Mesothelial cell of epicardium (in vitro differentiated cells): ENCODE data around the gene ATXN7L1. TPM values are rescaled to one million over a fixed set of nuclear protein-coding genes. Genes with fewer than 3 reads are reported as not detected.

Experiments
- DNase-seq, 2 experiments: peaks; one replicate each; pipeline ENCODE4 v3.0.0; 2021; ENCODE audit warnings: low spot score in 2 of 2; ENCODE audit not compliant: unreplicated experiment in 2 of 2
- H3K27ac Mint-ChIP-seq: 2 replicates; pipeline ENCODE4 v1.8.0; 2021; ENCODE audit warnings: mixed read lengths
- H3K27me3 Mint-ChIP-seq: 2 replicates; pipeline ENCODE4 v1.8.0; 2021; ENCODE audit warnings: low read depth, mixed read lengths
- H3K36me3 Mint-ChIP-seq: 2 replicates; pipeline ENCODE4 v1.8.0; 2021; ENCODE audit warnings: mixed read lengths
- H3K4me1 Mint-ChIP-seq: 2 replicates; pipeline ENCODE4 v1.8.0; 2021; ENCODE audit warnings: mixed read lengths
- H3K4me3 Mint-ChIP-seq: 2 replicates; pipeline ENCODE4 v1.8.0; 2021; ENCODE audit warnings: mild to moderate bottlenecking, moderate library complexity, mixed read lengths
- H3K9me3 Mint-ChIP-seq: 2 replicates; pipeline ENCODE4 v1.8.0; 2021; ENCODE audit warnings: mixed read lengths
- total RNA-seq: library from RNA; stranded (reverse); gene quantifications from 3 replicates; pipeline ENCODE4 v1.2.1, GENCODE V29; 2021
- TF ChIP-seq, protein P1 (sequence below): fragments of 200-600 bp; sonication (generic); IDR thresholded peaks from one replicate; pipeline ENCODE4 v1.5.0; 2021; ENCODE audit warnings: antibody characterized with exemption; ENCODE audit not compliant: unreplicated experiment

ATXN7L1 gene
- total RNA-seq, 1 donor from 2014 or later = 18.0 TPM

DNA sequence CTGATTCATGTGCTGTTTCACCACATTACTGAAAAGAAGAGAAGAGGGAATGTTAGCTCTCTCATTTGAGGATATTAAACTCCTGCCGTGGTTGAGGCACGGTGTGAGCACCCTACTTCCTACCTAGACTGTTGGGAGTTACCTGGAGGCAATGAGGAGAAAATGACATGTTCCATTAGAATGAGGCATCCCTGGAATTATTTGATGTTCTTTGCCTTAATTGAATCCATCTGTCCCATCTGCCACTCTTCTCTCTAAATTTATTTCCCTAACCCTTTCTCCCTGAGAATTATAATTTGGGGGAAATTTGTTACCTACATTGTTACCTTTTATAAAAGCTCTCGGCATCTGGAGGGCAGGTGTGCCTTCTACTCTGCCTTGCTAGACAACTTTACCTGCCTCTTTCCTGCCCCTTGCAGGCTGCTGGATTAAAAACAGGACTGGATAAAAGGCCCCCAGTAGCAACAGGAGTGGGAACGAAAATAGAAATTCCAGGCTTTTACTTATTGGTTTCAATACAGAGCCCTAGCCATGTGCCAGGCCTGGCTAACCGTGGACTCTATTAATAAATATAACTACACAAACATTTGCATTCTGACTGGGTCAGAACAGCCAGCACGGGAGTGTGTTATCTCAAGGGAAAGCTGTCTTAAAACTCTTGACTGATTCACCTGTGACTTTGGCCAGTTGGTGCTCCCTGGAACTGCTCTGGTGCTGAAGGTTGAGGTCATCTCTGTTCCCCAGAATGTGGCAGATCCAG, 4.4 kb upstream of the ATXN7L1 start:
- TF ChIP-seq, protein P1, sequence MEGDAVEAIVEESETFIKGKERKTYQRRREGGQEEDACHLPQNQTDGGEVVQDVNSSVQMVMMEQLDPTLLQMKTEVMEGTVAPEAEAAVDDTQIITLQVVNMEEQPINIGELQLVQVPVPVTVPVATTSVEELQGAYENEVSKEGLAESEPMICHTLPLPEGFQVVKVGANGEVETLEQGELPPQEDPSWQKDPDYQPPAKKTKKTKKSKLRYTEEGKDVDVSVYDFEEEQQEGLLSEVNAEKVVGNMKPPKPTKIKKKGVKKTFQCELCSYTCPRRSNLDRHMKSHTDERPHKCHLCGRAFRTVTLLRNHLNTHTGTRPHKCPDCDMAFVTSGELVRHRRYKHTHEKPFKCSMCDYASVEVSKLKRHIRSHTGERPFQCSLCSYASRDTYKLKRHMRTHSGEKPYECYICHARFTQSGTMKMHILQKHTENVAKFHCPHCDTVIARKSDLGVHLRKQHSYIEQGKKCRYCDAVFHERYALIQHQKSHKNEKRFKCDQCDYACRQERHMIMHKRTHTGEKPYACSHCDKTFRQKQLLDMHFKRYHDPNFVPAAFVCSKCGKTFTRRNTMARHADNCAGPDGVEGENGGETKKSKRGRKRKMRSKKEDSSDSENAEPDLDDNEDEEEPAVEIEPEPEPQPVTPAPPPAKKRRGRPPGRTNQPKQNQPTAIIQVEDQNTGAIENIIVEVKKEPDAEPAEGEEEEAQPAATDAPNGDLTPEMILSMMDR = no peak
- peaks cover 23% of the 10 kb centered on the region for H3K27me3 Mint-ChIP-seq
- no peaks in the 10 kb centered on the region for H3K9me3 Mint-ChIP-seq
- H3K4me1 Mint-ChIP-seq = peaks cover 14% of the 10 kb centered on the region
- no peak for DNase-seq
- no peak overlapping the region for H3K27ac Mint-ChIP-seq
- H3K36me3 Mint-ChIP-seq = no peaks in the 10 kb centered on the region
- no peak overlapping the region for H3K4me3 Mint-ChIP-seq

DNA sequence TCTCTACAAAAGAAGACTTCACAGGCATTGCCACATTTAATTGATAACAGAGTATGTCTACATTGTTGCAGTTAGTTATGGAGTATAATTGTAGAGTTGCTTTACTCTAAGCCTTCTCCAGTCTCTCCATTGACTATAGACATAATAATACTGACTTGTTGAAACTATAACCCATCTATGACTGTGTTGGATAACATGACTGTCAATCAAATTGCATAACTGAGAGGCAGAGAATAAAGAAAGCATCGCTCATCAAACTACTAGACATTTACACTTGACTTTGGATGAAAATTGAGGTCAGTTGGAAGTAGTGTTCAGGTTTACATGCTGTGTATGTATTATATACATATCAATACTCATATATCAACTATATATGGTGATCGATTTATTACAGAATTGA, 3.4 kb upstream of the ATXN7L1 start:
- TF ChIP-seq, protein P1 = no peak
- no peaks in the 10 kb centered on the region for H3K9me3 Mint-ChIP-seq
- DNase-seq = no peak
- peaks cover 20% of the 10 kb centered on the region for H3K4me1 Mint-ChIP-seq
- no peak overlapping the region for H3K27ac Mint-ChIP-seq
- H3K4me3 Mint-ChIP-seq = no peak overlapping the region
- peaks cover 23% of the 10 kb centered on the region for H3K27me3 Mint-ChIP-seq
- no peaks in the 10 kb centered on the region for H3K36me3 Mint-ChIP-seq

DNA sequence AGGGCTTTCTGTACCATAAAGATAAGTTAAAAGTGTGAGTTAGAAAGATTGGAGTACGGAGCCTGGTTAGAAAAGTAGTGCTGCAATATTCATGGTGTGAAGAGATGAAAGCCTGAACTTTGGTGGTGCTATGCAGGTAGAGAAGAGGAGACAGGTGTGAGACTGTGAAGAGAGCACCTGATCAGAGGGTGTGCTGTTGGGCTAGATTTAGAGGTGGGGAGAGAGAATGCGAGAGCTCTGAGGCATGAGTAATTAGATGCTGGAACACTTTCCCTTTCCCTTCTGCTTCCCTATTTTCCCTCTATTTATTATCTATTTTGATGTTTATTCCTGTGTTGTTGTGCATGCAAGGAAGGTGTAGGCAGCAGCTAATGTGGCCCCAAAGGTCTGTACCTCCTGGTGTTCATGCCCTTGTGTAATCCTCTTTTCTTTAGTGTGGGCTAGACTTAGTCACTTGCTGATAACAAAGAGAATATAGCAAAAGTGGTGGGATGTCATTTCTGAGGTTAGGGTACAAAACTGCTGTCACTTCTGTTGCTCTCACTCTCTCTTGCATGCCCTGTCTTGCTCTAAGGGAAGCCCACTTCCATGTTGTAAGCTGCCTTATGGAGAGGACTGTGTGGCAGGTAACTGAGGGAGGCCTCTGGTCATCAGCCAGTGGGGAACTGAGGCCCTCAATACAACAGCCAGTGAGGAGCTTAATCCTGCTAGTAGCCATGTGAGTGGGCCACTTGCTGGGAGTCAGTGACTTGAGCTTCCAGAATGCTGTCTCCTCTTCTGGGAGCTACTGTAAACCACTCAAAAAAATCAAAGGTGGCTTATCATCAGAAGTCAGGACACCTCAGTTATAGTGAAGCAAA, 2.6 kb upstream of the ATXN7L1 start:
- Mint-ChIP-seq H3K4me1 (peaks cover 21% of the 10 kb centered on the region), H3K9me3 (no peaks in the 10 kb centered on the region), H3K4me3 (no peak overlapping the region), H3K27ac (no peak overlapping the region), H3K27me3 (peaks cover 23% of the 10 kb centered on the region), H3K36me3 (no peaks in the 10 kb centered on the region)
- TF ChIP-seq, protein P1 = no peak
- DNase-seq = no peak

DNA sequence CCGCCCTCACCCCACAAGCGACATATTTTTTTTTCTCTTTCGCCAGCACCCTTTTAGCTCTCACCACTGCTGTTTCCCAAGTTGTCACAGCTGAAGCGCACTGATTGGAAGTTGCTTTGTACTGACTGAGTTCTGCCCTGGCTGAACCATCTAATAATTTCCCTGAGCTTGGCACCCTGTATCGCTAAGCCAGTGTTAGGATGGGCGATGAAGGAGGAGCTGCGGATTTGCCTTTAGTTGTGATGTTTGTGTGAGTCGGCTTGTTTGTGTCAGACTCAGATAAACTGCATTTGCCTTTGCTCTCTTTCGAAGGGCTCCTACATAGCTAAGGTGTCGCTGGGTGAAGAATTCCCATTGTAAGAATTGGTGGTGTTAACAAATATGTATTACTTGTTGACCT, 1.3 kb upstream of the ATXN7L1 start:
- peaks cover 3% of the 10 kb centered on the region for H3K36me3 Mint-ChIP-seq
- DNase-seq = no peak
- H3K4me3 Mint-ChIP-seq = peak overlapping the region; percentile 78
- H3K9me3 Mint-ChIP-seq = no peaks in the 10 kb centered on the region
- peaks cover 23% of the 10 kb centered on the region for H3K27me3 Mint-ChIP-seq
- peaks cover 21% of the 10 kb centered on the region for H3K4me1 Mint-ChIP-seq
- TF ChIP-seq, protein P1 = no peak
- no peak overlapping the region for H3K27ac Mint-ChIP-seq

DNA sequence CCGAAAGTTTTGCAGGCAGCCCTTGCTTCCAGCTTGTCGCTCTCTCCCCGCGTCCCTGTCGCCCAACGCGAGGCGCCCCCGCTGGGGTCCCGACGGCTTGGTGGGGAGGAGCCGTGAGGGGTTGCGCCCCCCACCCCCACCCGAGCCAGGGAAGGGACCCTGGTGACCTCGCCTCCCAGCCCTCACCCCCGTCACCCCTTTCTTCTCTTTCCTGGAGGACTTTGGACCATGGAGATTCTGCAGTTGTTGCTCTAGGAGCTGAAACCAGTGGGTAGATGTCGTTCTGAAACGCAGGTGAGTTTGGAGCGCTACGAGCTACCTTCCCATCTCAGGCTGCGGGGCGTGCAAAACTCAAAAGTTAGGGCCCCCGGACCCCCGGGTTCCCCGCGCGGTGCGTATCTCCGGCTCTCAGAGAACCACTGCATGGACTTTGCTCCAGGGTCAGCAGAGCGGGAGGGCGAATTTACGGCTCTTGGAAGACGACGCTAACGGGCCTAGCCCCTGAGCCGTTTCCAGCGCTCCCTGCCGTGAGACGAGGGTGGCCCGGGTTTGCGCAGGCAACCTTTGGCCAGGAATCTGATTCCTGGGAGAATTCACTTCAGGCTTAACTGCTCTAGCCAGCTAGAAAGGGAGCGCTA, 684 bp upstream of the ATXN7L1 start:
- H3K9me3 Mint-ChIP-seq = peaks cover 3% of the 10 kb centered on the region
- H3K36me3 Mint-ChIP-seq = peaks cover 8% of the 10 kb centered on the region
- H3K27me3 Mint-ChIP-seq = peaks cover 23% of the 10 kb centered on the region
- H3K4me3 Mint-ChIP-seq = peak overlapping the region; percentile 78
- peak in 1 of 2 experiments; percentile 61 for DNase-seq
- TF ChIP-seq, protein P1 = peak; percentile 7
- peaks cover 21% of the 10 kb centered on the region for H3K4me1 Mint-ChIP-seq
- no peak overlapping the region for H3K27ac Mint-ChIP-seq
